GM19239 (cell line): ENCODE measurements around the gene MISP.
"Not testable (repeated sequence)": the region's sequence is repeated elsewhere in the genome, so short reads cannot be mapped to it uniquely, and the experiment has no call there.

Experiments used
- DNase-seq: peaks from one replicate; pipeline ENCODE4 v3.0.0; 2011; ENCODE audit warnings: low spot score; ENCODE audit not compliant: insufficient read length
- FAIRE-seq: peaks from 2 replicates; lab custom pipeline; 2011; peaks lifted over from hg19 to GRCh38; lab: Jason Lieb, UNC

The MISP gene

DNA sequence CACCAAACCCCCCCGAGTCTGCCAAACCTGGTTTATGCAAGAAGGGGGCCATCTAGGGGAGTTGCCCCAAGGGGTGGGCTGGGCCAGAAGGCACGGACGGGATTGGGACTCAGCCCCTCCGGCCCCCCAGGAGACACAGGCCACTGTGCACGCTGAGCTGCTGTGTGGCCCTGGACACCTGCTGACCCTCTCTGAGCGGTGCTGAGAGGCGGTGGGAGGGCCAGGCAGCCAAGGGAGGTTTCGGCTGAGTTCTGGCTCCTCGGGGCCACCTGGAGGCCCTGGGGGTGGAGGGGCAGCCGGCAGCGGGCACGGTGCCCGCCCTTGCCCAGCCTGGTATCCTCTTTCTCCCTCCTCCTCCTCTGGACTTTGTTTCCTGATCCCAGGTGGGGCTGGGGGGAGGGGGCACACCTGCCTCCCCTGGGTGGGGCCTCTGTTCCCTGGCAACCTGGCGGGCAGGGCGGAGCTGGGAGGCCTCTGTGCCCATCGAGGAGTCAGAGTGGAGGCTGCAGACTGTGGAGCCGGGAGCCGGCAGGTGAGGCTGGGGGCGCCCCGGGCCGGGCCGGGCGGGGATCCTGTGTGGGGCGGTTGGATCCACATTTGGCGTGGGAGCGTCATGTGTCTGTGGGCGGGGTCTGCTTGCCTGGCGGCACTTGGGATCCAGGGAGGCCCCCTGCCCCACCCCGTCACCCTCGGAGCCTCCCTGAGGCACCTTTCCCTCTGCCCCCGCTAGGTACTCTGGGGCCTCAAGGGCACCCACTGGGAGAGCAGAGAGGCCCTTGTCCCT lies at the start of gene MISP:
TSS of gene MISP (plus strand) at position 473 of the 784 bp plus-strand sequence. CDS start 5,835 bp downstream, outside the sequence.
- DNase-seq (no peak), FAIRE-seq (no peak)

- not testable (repeated sequence) for DNase-seq, FAIRE-seq
Measured at GRCh38 chr19:702847-703246, 48.1 kb upstream of the MISP start.

DNA sequence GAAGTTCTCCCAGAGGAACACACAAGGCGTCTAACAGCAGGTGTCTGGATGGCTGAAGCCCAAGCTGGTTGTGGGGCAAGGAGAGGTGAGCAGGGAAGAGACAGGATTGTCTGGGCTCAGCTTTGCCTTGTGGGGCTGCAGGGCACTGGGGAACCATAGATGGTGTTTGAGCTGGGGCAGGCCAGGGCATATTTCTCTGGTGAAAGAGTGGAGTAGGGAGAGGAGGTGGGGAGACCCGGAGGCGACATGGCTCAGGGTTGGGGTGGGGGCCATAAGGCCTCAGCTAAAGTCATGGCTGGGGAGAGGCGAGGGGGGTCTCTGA lies 47.6 kb upstream of the MISP start:
- FAIRE-seq (no peak), DNase-seq (no peak)

DNA sequence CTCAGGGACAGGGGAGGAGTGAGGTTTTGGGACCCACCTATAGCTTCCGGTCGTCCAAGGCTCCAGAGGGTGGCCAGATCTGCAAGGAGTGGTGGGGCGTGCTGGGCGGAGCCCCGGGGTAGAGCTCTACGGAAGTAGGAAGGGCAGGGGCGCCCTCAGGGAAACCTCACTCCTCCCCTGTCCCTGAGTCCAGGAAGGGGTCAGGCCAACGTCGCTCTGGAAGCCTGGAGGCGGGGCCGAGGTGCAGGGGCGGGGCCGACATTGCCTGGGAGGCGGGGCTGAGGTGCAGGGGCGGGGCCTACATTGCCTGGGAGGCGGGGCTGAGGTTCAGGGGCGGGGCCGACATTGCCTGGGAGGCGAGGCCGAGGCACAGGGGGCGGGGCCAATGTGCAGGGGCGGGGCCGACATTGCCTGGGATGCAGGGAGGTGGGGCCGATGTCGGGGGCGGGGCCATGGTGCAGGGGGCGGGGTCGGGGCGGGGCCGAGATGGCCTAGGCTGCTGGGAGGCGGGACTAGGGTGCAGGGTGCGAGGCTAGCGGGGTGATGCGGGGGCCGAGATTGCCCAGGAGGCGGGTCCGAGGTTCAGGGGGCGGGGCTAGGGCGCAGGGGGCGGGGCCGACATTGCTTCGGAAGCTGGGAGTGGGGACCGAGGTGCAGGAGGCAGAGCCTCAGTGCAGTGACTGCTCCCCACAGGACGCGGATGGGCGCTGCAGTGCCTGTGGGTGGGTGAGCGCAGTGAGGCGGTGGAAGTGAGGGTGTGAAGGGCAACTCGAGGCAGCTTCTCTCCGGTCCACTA lies 47.1 kb upstream of the MISP start:
- FAIRE-seq, result no peak
- peak; percentile 54 for DNase-seq

- FAIRE-seq (no peak), DNase-seq (no peak)
Measured at GRCh38 chr19:704447-704741, 46.5 kb upstream of the MISP start.

DNA sequence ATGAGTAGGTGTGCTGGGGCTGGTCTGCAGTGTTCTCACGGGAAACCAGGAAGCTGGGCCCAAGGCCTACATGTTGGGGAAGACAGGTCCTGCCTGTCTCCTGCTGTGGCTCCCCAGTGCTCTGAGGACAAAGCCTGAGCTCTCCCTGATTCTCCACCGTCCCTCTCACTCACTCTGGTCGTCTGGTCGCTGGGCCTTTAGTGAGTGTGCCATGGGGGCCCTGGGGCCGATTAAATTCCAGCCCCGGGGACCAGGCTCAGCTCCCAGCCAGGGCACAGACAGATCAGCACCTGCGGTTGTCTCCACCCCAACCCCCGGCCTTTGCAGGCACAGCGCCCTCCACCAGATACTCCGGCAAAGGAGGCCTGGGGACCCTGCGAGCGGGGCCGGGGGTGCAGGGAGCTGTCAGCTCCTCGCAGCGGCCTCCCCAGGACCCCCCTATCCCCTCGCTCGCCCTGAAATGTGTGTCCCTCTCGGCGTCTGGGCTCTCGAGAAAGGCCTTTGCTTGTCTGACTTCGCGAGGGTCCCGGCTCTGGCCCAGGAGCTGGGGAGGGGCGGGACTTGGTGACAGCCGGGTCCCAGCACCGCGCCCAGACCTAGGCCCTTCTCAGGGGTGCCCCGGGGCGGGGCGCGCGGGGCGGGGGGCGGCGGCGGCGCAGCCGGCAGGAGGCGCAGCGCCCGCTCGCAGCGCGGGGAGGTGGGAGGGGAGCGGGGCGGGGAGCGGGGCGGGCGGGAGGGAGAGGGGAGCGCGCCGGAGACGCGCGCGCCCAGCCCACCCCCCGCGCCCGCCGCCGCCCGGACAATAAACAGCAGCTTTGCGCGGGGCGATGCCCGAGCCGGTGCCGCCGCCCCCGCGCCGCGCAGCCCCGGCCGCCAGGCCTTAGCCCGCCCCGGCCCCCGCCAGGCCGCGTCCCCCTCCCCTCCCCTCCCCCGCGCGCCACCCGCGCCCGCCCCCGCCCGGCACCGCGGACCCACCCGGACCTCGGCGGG lies 42.5 kb upstream of the MISP start, which contains the start of gene PALM:
TSS of gene PALM (plus strand) at position 782 of the 990 bp plus-strand sequence. CDS start 212 bp downstream, outside the sequence.
- FAIRE-seq (no peak), DNase-seq (no peak)

- FAIRE-seq (no peak), DNase-seq (no peak)
Measured at GRCh38 chr19:709196-709964, 41.5 kb upstream of the MISP start.

DNA sequence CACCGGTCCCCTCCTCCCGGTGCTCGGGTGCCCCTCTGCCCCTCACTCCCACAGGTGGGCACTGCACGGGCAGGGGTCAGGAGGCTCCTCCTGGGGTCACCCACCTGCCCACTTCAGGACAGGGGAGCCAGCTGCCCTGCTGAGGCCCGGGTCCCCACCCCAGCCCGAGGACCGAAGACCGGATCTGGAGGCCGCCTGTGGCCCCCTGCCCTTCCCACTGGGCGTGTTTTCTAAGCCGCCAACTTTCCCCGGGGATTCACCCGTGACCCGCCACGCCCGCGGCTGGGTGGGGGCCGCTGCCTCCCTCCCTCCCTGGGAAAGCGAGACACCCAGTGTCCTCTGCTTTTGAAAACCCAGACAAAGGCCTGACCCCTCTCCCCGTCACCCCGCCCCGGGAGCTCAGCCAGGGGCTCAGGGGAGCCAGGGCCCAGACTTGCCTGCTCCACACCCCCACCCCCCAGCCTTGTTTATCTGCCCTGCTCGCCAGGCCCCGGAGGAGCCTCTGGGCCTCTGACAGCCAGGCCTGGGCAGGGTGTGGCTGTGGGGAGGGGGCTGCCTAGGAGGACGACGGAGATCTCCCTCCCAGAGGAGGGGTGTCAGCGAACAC lies 40.8 kb upstream of the MISP start:
- no peak for DNase-seq
- no peak for FAIRE-seq

DNA sequence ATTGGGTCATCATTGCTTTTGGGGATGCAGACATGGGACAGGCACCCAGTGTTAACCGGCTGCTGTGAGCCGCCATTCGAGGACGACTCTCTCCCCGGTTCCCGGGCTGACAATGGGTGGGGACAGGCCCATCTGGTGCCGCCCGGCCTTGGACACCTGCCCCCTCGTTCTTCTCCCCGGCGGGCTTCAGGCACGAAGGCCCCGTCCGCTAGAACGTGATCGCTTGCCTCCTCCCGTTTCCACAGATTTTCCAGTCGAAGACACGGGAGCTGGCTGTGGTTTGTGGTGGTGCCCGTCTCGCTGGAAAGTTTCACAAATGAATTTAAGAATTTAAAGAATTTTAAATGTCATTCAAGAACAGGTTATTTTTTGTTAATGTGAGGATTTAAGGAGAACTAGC lies 40.1 kb upstream of the MISP start:
- no peak for FAIRE-seq
- no peak for DNase-seq

DNA sequence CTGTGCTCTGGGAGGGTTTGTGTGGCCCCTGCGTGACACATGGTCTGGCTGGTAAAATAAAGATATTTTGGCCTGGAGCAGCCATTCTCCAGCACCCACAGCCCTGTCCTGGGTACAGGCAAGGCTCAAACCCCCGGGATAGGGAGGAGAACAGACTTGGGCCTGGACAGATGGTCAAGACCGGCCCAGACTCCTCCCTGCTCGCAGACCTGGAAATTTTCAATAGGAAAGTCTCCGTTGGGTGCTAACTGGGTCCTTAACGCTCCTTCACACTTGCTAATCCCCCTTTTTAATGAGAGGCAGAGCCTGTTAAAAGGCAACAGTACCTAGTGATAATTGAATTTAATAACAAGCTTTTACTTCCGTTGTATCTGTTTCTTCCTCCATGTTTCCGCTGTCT lies 39.7 kb upstream of the MISP start:
- FAIRE-seq, result no peak

GRCh38 chr19:715347-715746 lies 35.6 kb upstream of the MISP start:
- no peak for FAIRE-seq

More for the DNA sequence above, 39.7 kb upstream of the MISP start:
- no peak for DNase-seq

GRCh38 chr19:718251-718951 lies 32.5 kb upstream of the MISP start:
- FAIRE-seq (no peak), DNase-seq (no peak)

More at GRCh38 chr19:715347-715746, 35.6 kb upstream of the MISP start:
- DNase-seq, result no peak

GRCh38 chr19:718991-719512 lies 31.9 kb upstream of the MISP start:
- DNase-seq (no peak), FAIRE-seq (no peak)

- DNase-seq, result no peak
- no peak for FAIRE-seq
Measured at GRCh38 chr19:719636-720344, 31.1 kb upstream of the MISP start.

DNA sequence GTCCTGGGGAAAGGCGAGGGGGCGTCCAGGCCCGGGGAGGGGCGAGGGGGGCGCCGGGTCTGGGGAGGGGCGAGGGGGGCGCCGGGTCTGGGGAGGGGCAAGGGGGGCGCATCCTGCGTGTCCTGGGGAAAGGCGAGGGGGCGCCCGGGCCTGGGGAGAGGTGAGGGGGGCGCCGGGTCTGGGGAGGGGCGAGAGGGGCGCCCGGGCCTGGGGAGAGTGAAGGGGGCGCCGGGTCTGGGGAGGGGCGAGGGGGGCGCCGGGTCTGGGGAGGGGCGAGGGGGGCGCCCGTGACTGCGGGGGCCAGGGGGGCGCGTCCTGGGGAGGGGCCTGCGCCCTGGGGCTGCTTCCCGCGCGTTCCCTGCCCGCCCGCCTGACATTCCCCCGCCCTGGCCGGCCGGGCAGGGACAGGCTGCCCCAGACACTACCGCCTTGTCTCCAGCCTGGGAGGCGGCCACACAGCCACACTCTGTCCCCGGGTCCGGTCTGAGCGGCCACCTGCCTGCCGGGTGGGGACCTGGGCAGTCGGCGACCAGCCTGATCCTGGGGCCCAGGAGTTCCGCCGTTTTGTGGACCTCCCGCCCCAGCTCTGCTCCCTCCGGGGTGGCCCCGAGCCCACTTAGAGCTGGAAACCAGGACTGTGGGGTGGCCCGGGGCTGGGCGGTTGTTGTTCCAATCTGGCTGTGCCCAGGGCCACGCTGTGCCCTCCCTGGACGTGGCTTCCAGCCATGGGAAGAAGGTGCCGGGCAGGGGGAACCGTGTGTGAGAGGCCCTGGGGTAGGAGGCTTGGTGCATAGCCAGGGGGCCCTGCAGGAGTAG lies 30.4 kb upstream of the MISP start:
- FAIRE-seq (no peak), DNase-seq (no peak)

DNA sequence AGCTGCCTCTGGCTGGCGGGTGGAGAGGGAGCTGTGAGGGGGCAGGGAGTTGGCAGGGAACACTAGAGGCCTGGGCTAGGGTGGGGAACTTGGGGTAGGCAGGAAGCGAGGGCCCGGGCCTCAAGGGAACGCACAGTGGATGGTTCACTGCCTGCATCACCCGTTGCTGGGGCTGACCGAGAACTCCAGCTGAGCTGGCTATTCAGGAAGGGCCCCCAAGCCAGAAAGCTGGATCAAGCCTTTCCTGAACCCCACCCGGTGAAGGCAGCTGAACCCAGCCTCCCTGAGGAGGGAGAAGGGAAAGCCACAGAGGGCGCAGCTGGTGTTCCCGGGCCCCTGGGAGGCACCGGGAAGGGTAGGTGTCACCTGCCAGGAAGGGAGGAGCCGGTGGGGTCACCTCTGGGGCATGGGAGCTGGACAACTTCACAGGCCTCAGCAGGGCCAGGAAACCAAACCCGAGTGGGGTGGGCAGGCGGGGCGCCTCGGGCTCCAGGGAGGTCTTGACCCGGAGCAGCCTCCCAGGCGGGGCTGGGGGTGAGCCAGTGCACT lies 28.3 kb upstream of the MISP start:
- no peak for FAIRE-seq
- no peak for DNase-seq

DNA sequence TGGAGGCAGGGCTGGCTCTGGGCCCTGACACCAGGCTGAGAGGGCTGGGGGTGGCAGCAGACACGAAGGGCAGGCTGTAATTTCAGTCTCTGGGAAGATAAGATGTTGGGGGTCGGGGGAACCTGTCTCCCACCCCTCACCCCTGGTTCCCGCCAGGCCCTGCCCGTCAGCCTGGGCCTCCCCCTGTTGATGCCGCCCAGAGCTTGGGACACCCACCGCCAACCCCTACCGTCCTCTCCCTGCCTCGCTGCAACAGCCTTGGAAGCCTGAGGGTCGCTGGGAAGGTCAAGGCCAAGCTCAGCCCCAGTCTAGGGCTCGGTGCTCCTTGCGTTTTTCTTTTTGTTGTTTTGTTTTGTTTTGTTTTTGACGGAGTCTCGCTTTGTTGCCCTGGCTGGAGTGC lies 27.7 kb upstream of the MISP start:
- no peak for FAIRE-seq
- DNase-seq, result no peak
